ENCODE results near the gene KDM1A. TPM values are rescaled to one million over a fixed set of nuclear protein-coding genes. Genes with fewer than 3 reads are reported as not detected.

The KDM1A gene
- total RNA-seq, 1 donor from 2014 or later = 110 TPM

- DNase-seq (ENCODE audit: low read depth) = no peak
- TF ChIP-seq, protein P1, sequence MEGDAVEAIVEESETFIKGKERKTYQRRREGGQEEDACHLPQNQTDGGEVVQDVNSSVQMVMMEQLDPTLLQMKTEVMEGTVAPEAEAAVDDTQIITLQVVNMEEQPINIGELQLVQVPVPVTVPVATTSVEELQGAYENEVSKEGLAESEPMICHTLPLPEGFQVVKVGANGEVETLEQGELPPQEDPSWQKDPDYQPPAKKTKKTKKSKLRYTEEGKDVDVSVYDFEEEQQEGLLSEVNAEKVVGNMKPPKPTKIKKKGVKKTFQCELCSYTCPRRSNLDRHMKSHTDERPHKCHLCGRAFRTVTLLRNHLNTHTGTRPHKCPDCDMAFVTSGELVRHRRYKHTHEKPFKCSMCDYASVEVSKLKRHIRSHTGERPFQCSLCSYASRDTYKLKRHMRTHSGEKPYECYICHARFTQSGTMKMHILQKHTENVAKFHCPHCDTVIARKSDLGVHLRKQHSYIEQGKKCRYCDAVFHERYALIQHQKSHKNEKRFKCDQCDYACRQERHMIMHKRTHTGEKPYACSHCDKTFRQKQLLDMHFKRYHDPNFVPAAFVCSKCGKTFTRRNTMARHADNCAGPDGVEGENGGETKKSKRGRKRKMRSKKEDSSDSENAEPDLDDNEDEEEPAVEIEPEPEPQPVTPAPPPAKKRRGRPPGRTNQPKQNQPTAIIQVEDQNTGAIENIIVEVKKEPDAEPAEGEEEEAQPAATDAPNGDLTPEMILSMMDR (conservative IDR thresholded peaks at IDR 0.05; ENCODE audit: low read depth, low read length) = no peak
These were observed 1.6 kb downstream of the KDM1A start for GRCh38 chr1:23020706-23021405.

GRCh38 chr1:23021834-23022233 is 2.6 kb downstream of the KDM1A start:
- TF ChIP-seq, protein P1 (conservative IDR thresholded peaks at IDR 0.05; ENCODE audit: low read depth, low read length) = no peak
- no peak overlapping the region for H3K4me3 ChIP-seq (ENCODE audit: low read depth, low read length)

More at GRCh38 chr1:23020706-23021405, 1.6 kb downstream of the KDM1A start:
- H3K4me3 ChIP-seq (ENCODE audit: low read depth, low read length) = peak overlapping the region; percentile 81

DNA sequence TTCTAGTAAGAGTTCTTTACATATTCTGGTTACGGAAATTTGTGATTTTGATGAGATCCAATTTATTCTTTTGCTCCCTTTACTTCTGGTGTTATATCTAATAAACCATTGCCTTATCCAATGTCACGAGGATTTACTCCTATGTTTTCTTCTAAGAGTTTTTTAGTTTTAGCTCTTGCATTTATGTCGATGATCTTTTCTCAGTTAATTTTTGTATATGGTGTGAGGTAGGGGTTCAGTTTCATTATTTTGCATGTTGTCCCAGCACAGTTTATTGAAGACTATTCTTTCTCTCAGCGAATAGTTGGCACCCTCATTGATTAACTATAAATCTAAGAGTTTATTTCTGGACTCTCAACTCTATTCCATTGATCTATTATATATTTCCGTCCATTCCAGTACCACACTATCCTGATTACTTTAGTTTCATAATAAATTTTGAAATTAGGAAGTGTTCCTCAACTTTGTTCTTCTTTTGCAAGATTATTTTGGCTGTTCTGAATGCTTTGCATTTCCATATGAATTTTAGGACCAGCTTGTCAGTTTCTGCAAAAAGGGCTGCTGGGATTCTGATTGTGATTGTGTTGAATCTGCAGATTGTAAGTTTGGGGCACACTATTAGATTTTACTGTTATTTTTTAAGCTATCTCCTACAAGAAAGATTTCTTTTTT is 4.0 kb downstream of the KDM1A start:
- TF ChIP-seq, protein P1 (conservative IDR thresholded peaks at IDR 0.05; ENCODE audit: low read depth, low read length) = no peak
- H3K4me3 ChIP-seq (ENCODE audit: low read depth, low read length) = no peak overlapping the region
- no peak for DNase-seq (ENCODE audit: low read depth)

More at GRCh38 chr1:23021834-23022233, 2.6 kb downstream of the KDM1A start:
- no peak for DNase-seq (ENCODE audit: low read depth)

- TF ChIP-seq, protein P1 (conservative IDR thresholded peaks at IDR 0.05; ENCODE audit: low read depth, low read length) = no peak
- no peak for DNase-seq (ENCODE audit: low read depth)
- no peak overlapping the region for H3K4me3 ChIP-seq (ENCODE audit: low read depth, low read length)
These were observed 7.3 kb downstream of the KDM1A start for GRCh38 chr1:23026568-23026967.

DNA sequence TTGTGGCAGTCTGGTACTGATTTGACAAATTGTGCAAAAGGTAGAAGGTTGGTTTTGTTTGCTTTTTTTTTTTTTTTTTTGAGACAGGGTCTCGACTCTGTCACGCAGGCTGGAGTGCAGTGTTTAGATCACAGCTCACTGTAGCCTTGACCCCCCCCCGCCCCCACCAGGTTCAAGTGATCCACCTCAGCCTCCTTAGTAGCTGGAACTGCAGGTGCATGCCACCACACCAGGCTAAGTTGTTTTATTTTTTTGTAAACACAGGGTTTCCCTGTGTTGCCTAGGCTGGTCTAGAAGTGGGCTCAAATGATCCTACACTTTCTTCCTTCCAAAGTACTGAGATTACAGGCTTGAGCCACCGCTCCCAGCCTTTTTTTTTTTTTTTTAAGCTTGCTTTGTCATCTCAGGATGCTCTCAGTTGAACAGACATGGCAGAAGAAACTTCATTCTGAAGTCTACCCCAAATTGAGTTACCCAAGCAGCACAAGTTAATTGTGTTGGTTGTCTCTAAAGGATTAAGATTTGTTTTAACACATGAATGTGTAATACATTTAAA is 8.2 kb downstream of the KDM1A start:
- TF ChIP-seq, protein P1 (conservative IDR thresholded peaks at IDR 0.05; ENCODE audit: low read depth, low read length) = no peak
- DNase-seq (ENCODE audit: low read depth) = no peak
- no peak overlapping the region for H3K4me3 ChIP-seq (ENCODE audit: low read depth, low read length)

DNA sequence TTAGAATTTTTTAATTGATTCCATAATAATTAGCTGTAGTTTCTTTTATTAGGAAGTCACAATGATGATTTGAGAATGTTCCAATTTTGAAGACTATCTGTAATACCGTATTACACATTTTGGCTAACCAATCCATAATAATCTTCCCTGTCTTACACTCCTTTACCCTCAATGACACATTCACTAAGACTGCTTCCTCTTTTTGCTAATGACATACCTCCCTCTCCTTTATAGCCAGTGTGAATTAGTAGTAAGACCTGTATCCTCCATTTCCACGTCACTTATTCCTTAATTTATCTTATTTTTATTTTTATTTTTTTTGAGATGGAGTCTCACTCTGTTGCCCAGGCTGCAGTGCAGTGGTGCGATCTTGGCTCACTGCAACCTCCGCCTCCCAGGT is 10.1 kb downstream of the KDM1A start:
- no peak for DNase-seq (ENCODE audit: low read depth)
- H3K4me3 ChIP-seq (ENCODE audit: low read depth, low read length) = no peak overlapping the region
- TF ChIP-seq, protein P1 (conservative IDR thresholded peaks at IDR 0.05; ENCODE audit: low read depth, low read length) = no peak

All from epithelial cell of proximal tubule (primary cell).